ENCODE data around the gene C1orf185.
"Not testable (repeated sequence)": the region's sequence is repeated elsewhere in the genome, so short reads cannot be mapped to it uniquely, and the experiment has no call there.

The C1orf185 gene

GRCh38 chr1:51172811-51173210 is 70.8 kb downstream of the C1orf185 start:
- Histone ChIP-seq H3F3A (ENCODE audit: insufficient read depth, low read length) (no peaks in the 10 kb centered on the region), H3K4me1 (ENCODE audit: insufficient read depth, low read length, severe bottlenecking) (peaks cover 9% of the 10 kb centered on the region), H3K4me3 (ENCODE audit: low read depth, low read length, poor library complexity, severe bottlenecking) (no peak overlapping the region), H3K36me3 (ENCODE audit: insufficient read depth, low read length) (no peaks in the 10 kb centered on the region), H3K9me2 (ENCODE audit: low read depth, low read length) (no peaks in the 10 kb centered on the region), H4K20me1 (ENCODE audit: insufficient read depth, low read length) (no peaks in the 10 kb centered on the region), H3K4me2 (ENCODE audit: low read length) (no peak overlapping the region), H3K27ac (ENCODE audit: low read depth, low read length, poor library complexity, severe bottlenecking) (no peak overlapping the region), H3K9ac (ENCODE audit: low read length) (no peak overlapping the region), H3K79me2 (ENCODE audit: insufficient read depth, low read length) (no peaks in the 10 kb centered on the region), H3K27me3 (ENCODE audit: insufficient read depth, low read length) (no peaks in the 10 kb centered on the region), H2AFZ (ENCODE audit: low read length) (no peak overlapping the region), H3K9me3 (ENCODE audit: low read length) (no peaks in the 10 kb centered on the region)
- TF ChIP-seq EZH2 (IDR thresholded peaks at IDR 0.05; ENCODE audit: borderline replicate concordance, low read length) (no peak), CTCF (IDR thresholded peaks at IDR 0.05; ENCODE audit: low read length) (no peak)

GRCh38 chr1:51175278-51175677 is 73.2 kb downstream of the C1orf185 start:
- H3K4me3 ChIP-seq (ENCODE audit: low read depth, low read length, poor library complexity, severe bottlenecking): no peak overlapping the region
- TF ChIP-seq CTCF (IDR thresholded peaks at IDR 0.05; ENCODE audit: low read length) (no peak), EZH2 (IDR thresholded peaks at IDR 0.05; ENCODE audit: borderline replicate concordance, low read length) (no peak)
- no peaks in the 10 kb centered on the region for H3K36me3 ChIP-seq (ENCODE audit: insufficient read depth, low read length)

GRCh38 chr1:51177988-51178387 is 76.0 kb downstream of the C1orf185 start:
- not testable (repeated sequence) for H3K4me3 ChIP-seq (ENCODE audit: low read depth, low read length, poor library complexity, severe bottlenecking); H3K79me2 ChIP-seq (ENCODE audit: insufficient read depth, low read length); H2AFZ ChIP-seq (ENCODE audit: low read length); H3K9me2 ChIP-seq (ENCODE audit: low read depth, low read length); H4K20me1 ChIP-seq (ENCODE audit: insufficient read depth, low read length); H3F3A ChIP-seq (ENCODE audit: insufficient read depth, low read length); H3K9me3 ChIP-seq (ENCODE audit: low read length); H3K27me3 ChIP-seq (ENCODE audit: insufficient read depth, low read length); H3K4me1 ChIP-seq (ENCODE audit: insufficient read depth, low read length, severe bottlenecking); H3K4me2 ChIP-seq (ENCODE audit: low read length); H3K9ac ChIP-seq (ENCODE audit: low read length); H3K27ac ChIP-seq (ENCODE audit: low read depth, low read length, poor library complexity, severe bottlenecking); H3K36me3 ChIP-seq (ENCODE audit: insufficient read depth, low read length)

More at GRCh38 chr1:51175278-51175677, 73.2 kb downstream of the C1orf185 start:
- Histone ChIP-seq H3K4me2 (ENCODE audit: low read length) (no peak overlapping the region), H3K9me3 (ENCODE audit: low read length) (no peaks in the 10 kb centered on the region), H3K9ac (ENCODE audit: low read length) (no peak overlapping the region), H3K27ac (ENCODE audit: low read depth, low read length, poor library complexity, severe bottlenecking) (no peak overlapping the region), H3F3A (ENCODE audit: insufficient read depth, low read length) (no peaks in the 10 kb centered on the region), H4K20me1 (ENCODE audit: insufficient read depth, low read length) (no peaks in the 10 kb centered on the region), H2AFZ (ENCODE audit: low read length) (no peak overlapping the region), H3K9me2 (ENCODE audit: low read depth, low read length) (no peaks in the 10 kb centered on the region), H3K79me2 (ENCODE audit: insufficient read depth, low read length) (no peaks in the 10 kb centered on the region), H3K27me3 (ENCODE audit: insufficient read depth, low read length) (no peaks in the 10 kb centered on the region), H3K4me1 (ENCODE audit: insufficient read depth, low read length, severe bottlenecking) (peaks cover 9% of the 10 kb centered on the region)

GRCh38 chr1:51188230-51188629 is 86.2 kb downstream of the C1orf185 start:
- TF ChIP-seq EZH2 (IDR thresholded peaks at IDR 0.05; ENCODE audit: borderline replicate concordance, low read length) (no peak), CTCF (IDR thresholded peaks at IDR 0.05; ENCODE audit: low read length) (no peak)
- H2AFZ ChIP-seq (ENCODE audit: low read length): no peak overlapping the region
- H3K4me1 ChIP-seq (ENCODE audit: insufficient read depth, low read length, severe bottlenecking): no peaks in the 10 kb centered on the region
- no peaks in the 10 kb centered on the region for H3K9me2 ChIP-seq (ENCODE audit: low read depth, low read length)
- H3F3A ChIP-seq (ENCODE audit: insufficient read depth, low read length): no peaks in the 10 kb centered on the region
- H3K27ac ChIP-seq (ENCODE audit: low read depth, low read length, poor library complexity, severe bottlenecking): no peak overlapping the region
- H3K4me2 ChIP-seq (ENCODE audit: low read length): no peak overlapping the region
- H3K36me3 ChIP-seq (ENCODE audit: insufficient read depth, low read length): no peaks in the 10 kb centered on the region
- no peaks in the 10 kb centered on the region for H3K9me3 ChIP-seq (ENCODE audit: low read length)
- no peaks in the 10 kb centered on the region for H3K79me2 ChIP-seq (ENCODE audit: insufficient read depth, low read length)
- no peaks in the 10 kb centered on the region for H3K27me3 ChIP-seq (ENCODE audit: insufficient read depth, low read length)
- no peak overlapping the region for H3K9ac ChIP-seq (ENCODE audit: low read length)
- no peak overlapping the region for H3K4me3 ChIP-seq (ENCODE audit: low read depth, low read length, poor library complexity, severe bottlenecking)
- H4K20me1 ChIP-seq (ENCODE audit: insufficient read depth, low read length): no peaks in the 10 kb centered on the region
